ENCODE results near the gene CMC4.
A peak's percentile ranks its signal among the peaks of the same experiment; 100 is the strongest.

Gene CMC4

DNA sequence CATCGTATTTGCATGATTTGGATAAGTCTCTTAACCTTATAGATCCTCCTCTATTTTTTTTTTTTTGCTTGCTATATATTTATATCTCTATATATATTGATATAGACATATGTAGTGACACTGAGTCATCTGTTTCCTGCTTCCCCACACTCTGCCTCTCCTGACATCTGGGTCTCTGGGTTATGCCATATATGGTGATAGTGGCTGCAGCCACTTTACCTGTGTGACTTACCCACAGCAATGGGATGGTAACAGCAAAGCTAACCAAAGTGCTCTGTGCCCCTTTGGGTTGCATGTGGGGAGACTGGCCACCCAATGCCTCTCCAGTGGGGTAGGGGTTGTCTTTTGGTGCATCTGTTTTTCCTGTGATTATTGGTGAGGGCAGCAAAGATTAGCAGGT, 14.5 kb downstream of the CMC4 start:
- no peak for DNase-seq
- intact Hi-C loops (cut with DNase I) = loop anchor here (10.0 kb wide), 1 partner anchor 72 kb away; no protein-coding TSS in a partner anchor

DNA sequence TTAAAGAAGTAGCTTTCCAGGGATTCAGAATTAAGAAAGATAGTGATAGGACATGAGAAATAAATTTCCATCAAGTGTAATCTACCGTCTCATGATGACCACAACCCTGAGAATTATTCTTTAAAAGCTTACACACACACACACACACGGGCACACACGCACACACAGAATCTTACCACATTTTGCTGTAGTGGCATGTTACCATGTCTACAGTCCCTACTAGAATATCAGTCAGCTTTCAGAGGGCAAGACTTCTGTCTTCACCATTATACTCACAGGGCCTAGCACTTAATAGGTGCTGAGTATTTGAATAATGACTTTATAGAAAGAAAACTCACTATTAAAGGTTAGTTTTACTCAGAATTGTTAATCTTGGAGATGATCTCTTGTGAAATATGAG, 15.4 kb downstream of the CMC4 start:
- intact Hi-C loops (cut with DNase I) = loop anchor here (10.0 kb wide), 1 partner anchor 71 kb away; no protein-coding TSS in a partner anchor
- no peak for DNase-seq

DNA sequence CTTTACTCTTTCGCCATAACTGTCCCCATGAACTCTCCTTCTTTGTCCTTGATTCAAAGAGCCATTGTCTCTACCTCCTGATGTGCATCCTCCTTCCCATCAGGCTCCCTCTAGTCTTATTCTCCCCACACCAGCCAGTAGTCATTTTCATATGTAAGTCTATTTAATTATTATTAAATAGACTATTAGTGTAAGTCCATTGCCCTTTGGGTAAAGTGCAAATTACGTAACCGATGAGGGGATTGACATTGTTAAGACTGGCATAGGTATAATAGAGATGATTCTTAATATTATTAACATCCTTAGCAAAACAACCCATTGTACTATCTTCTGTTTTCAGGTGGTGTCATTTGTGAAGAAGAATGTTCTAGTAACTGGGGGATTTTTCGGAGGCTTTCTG, 16.7 kb downstream of the CMC4 start:
- intact Hi-C loops (cut with DNase I) = loop anchor here (10.0 kb wide), 1 partner anchor 69 kb away; no protein-coding TSS in a partner anchor
- DNase-seq = no peak

DNA sequence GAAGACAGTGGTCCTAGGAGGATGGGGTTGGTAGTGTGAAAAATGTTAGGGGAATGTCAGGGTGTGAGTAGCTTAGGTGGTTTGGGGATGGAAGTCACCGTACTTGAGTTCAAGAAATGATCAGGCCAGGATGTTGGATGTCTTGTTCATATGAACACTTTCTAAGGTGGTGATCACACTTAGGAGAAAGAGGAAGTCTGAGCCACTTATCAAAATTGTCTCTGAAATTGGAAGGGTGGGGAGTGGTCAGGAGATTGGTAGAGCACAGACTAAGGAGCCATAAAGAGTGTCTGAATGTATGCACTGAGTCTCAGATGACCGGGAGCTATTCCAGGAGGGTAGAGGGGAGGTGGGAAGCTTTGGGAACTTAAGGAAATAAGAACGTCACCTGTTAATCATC, 17.3 kb downstream of the CMC4 start:
- no peak for DNase-seq
- intact Hi-C loops (cut with DNase I) = loop anchor here (10.0 kb wide), 1 partner anchor 69 kb away; no protein-coding TSS in a partner anchor

DNA sequence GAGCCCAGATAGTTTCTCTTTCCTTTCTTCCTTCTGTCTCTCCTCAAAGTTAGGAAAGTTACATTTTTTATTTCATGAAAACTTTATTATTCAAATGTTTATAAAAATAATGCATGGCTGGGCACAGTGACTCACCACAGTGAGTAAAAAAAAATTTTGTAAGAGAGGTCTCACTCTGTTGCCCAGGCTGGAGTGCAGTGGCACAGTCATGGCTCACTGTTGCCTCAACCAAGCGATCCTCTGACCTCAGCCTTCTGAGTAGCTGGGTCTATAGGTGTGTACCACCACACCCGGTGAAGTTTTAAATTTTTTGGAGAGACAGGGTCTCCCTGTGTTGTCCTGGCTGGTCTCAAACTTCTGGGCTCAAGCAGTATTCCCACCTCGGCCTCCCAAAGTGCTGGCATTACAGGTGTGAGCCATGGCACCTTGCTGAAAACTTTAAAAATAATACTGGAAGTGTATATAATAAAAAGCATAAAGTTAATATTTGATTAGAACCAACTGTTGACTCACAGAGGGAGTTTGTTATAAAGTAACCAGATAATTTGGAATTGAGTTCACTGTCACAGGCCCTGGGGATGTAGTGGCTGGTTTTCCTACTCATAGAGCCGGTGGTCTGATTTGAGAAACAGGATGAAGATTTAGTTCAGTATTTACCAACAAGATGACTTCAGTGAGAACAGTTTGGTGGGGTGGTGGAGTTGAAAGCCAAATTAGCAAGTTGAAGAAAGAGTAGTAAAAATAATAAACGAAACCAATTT, 18.0 kb downstream of the CMC4 start:
- DNase-seq = no peak
- intact Hi-C loops (cut with DNase I) = loop anchor here (10.0 kb wide), 1 partner anchor 68 kb away; no protein-coding TSS in a partner anchor

DNA sequence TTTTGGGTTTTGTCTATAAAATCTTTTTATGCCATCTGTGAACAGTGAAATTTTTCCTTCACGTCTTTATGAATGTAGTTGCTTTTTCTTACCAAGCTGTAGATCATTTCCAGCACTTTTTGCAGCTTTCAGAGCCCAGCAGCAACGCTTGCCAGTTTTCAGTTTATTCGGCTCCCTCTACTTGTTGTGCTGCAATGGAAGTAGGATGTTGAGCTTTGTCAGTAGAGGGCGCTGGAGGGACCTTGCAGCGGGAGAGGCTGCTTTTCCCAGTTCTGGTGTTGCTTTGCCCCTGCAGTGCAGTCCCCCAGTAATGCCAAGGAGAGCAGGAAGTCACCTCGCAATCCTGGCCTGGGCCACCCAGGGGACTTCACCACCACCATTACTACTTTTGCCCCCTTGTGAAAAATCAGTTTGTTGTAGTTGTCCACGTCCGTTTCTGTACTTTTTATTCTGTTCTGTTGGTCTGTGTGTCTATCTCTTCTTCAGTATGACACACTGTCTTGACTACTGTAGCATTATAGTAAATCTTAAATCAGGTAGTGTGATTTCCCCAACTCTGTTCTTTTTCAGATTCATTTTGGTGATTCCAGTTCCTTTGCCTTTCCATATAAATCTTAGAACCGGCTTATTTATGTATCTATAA, 21.8 kb downstream of the CMC4 start:
- intact Hi-C loops (cut with DNase I) = no loop called here
- DNase-seq = peak in 40 of 42 donors; percentile 11 to 80 (median 55)

DNA sequence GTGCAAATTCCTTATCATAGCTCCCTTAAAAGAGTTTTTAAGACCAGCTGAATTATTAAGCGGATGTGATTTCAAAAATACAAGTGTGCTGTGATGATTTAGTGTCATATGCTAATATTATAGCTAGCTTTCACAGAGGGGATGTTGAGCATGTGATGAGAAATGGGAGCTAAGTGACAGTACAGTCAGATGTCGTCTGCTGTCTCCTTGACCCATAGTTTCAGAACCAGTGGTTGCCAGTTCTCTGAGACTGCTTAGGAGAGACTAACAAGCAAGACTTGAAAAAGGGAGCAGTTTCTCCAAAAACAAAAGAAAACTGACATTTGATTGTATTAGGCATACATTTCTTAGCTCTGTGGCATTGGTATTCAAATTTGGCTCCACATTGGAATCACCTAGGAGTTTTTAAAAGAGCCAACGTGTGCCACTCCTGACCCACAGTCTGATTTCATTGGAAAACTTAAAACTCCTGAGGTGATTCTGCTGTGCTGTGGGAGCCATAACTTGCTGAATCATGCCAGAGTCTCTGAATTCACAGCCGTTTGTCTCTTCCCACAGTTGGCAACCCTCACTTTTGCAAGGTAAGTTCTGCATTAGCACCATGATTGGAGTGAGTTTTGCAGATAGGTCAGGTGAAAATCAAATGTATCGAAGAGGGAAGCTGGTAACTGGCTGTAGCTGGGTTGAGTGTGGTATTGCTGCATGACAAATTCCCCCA, 24.0 kb downstream of the CMC4 start:
- intact Hi-C loops (cut with DNase I) = no loop called here
- no peak for DNase-seq

DNA sequence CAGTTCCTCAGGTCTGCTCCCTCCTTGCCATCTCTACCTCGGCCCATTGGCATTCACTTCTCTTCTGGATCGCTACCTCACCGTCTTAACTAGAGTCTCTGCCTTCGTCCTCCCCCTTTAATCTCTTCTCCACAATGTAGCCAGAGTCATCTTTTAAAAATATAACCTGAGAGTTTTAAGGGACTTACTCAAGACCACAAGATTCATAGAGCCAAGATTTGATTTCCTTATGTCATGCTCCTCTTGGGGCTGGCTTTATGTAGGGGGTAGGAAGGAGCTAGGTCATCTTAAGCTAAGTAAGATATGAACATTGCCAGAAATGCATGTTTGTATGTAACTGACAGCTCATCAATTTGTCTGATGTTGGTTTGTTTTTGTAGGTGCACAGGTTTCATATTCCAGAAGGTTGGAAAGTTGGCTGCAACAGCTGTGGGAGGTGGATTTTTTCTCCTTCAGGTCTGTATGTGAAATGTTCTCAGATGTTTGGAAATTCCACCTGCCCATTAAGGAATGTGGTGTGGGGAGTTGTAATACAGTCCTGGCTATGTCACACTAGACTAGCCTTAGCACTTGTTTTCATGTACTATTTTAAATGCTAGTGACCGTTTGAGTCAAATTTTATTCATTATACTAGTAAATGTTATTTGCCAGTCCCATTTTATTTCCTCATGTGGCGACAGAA, 24.7 kb downstream of the CMC4 start:
- intact Hi-C loops (cut with DNase I) = no loop called here
- no peak for DNase-seq

DNA sequence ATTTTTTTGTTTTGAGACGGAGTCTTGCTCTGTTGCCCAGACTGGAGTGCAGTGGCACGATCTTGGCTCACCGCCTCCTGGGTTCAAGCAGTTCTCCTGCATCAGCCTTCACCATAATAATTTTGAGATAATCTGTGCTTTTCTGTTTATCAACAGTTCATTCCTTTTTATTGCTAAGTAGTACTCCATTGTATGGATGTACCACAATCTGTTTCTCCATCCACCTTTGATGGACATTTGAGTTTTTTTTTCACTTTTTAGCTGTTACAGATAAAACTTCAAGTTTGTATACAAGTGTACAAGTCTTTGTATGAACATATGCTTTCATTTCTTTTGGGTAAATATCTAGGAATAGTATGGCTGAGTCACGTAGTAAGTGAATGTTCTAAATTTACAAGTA, 35.2 kb downstream of the CMC4 start:
- intact Hi-C loops (cut with DNase I) = no loop called here
- no peak for DNase-seq

DNA sequence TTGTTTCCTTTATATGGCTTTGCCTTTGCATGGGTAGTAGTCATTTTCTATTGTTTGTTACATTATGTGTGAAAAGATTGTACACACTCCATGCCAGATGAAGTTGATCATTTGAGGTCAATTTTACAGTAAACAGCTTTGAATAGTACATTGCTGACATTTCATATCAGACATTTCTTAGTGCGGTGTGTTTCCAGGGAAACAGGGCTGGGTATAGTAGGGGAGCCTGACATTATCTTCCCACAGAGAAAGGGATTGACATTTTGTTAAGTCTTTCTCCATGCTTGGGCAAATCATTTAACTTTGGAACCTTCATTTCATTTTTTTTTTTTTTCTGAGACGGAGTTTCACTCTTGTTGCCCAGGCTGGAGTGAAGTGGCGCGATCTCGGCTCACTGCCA, 39.3 kb downstream of the CMC4 start:
- peak in 1 of 42 donors; percentile 15 for DNase-seq
- intact Hi-C loops (cut with DNase I) = no loop called here

DNA sequence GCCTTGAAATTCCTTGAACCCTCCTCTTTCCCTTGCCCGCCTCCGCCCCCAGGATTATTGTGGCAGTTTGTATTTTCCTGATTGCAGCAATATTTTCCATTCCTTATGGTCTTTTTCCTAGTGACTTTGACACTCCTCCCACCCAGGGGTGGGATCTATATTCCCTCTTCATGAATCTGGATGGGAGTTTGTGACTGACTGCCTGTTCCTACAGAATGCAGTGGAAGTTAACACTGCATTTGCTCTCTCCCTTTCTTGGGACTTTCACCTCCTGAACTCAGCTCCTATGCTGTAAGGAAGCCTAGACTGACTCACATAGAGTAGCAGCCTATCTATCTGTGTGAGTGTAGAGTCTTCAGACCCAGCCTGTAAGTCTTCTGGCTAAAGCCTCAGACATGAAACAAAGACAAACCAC, 42.1 kb downstream of the CMC4 start:
- intact Hi-C loops (cut with DNase I) = no loop called here
- DNase-seq = no peak

DNA sequence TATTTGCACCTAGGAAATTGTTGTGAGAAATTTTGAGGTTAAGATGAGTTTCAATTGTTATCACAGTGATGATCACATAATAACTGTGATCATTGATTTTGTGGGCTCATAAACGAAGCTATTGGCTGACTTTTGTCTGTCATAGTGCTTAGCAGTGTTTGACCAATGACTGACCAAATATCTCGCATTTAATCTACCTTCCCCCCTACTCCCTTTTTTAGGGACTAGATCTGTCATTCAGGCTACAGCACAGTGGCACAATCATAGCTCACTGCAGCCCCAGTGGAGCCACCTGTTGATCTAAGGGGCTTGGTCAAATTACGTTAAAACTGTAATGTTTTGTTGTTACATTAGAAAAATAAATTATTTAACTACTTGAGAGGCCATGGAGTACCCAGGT, 42.8 kb downstream of the CMC4 start:
- no peak for DNase-seq
- intact Hi-C loops (cut with DNase I) = no loop called here

DNA sequence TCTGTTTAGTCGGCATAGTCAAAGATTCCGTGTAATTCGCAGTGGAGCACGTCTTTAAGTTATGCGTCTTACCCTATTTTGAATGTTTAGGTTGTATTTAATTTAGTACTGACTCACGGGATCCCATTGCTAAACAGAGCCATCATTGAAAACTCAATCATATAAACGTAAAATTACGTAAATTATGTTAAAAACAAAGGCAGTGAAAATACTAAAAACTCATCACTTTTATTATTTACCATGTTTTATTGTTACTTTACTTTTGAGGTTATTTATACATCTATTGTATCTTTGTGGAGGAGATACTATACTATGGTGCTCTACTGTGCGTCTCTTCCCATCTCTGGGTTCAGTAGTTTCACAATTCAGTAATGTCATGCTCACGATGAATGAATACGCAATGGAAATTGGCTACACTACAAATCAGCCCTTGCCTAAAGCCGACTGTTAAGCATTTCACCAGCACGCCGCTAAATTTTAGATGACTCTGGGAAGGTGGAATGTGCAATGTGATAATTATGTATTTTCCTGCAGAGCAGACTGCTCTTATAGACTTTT, 43.3 kb downstream of the CMC4 start:
- DNase-seq = peak in 1 of 42 donors; percentile 36
- intact Hi-C loops (cut with DNase I) = no loop called here

DNA sequence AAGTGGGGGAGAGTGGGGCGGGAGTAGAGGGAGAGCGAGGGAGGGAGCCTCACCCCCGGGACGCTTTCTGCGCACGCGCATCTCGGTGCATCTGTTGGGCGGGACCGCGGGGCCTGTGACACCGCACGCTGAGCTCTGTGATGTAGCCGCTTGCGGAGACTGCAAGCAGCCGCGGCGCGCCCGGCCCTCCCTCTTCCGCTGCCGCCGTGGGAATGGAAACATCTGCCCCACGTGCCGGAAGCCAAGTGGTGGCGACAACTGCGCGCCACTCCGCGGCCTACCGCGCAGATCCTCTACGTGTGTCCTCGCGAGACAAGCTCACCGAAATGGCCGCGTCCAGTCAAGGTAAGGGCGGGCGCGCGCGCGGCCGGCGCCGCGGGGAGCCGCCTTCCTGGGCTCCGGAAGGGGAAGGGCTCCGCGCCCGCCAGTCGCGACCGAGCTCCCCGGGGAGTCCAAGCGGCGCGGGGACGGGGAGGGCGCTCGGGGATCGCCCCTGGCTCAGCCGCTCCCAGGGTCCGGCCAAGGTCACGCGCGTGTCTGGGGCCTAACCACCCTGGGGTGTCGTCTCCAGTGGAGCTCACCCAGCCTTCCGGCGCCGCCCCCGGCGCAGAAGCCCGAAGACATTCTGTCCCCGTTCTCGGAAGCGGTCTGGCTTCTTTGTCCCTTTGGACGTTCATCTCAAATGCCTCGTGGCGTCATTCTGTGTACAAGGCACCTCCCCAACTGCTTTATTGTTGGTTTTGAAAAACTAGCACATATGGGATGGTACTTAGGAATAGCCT, 44.0 kb downstream of the CMC4 start, which contains the start of gene FUNDC2:
Gene FUNDC2, plus strand, starts transcription at position 118 of the 782 bp plus-strand sequence. Its CDS starts 95 bp downstream, at position 213.
- DNase-seq = peak; percentile 81 to 95 (median 91)
- intact Hi-C loops (cut with DNase I) = no loop called here

DNA sequence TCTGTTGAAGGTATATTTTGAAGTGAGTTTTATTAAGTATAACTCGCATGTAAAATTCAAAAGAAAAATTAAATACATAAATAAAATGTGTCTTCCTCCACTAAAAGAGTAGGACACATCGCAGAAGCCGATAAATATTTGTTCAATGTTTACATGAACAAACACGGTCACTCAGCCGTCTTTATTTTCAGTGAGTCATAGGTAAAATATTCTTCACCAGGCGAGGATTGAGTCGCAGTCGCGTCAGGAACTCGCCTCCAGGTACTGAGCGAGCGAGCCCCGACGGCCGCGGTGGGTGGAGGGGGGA, 44.6 kb downstream of the CMC4 start:
- DNase-seq = no peak
- intact Hi-C loops (cut with DNase I) = no loop called here

DNA sequence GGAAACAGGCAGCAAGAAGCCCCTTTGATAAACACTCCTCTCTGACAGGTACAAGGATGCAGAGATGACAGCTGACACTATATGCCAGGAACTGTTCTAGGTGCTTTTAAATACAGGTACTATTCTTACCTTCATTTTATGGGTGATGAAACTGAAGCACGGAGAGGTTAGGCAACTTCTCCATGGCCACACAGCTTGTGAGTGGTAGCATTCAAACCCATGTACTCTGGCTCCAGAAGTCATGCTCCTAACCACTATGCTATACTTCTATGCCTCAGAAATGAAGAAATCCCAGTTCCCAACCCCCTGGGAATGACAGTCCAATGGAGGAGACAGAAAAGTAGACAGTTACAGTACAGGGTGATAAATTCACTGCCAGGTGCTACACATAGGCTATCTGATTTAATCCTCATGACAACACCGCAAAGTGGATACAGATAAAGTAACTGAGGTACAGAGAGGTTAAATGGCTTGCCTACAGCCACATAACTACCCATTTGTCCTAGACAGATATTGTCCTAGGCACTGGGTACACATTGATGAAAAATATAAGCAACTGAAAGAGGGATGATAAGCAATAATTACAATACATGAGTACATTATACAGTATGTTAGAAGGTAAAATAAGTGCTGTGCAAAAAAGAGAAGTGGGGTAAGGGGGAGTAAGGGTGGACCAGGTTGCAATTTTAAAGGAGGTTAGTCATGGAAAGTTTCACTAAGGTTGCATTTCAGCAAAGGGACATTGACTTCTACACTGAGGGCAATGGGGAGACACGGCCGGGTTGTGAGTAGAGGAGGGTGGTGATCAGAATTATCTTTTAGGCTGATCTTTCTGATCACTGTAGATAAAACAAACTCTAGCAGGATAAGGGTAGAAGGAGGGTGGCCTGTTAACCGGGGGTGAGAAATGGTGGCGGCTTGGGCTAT, 46.8 kb downstream of the CMC4 start:
- intact Hi-C loops (cut with DNase I) = no loop called here
- no peak for DNase-seq

DNA sequence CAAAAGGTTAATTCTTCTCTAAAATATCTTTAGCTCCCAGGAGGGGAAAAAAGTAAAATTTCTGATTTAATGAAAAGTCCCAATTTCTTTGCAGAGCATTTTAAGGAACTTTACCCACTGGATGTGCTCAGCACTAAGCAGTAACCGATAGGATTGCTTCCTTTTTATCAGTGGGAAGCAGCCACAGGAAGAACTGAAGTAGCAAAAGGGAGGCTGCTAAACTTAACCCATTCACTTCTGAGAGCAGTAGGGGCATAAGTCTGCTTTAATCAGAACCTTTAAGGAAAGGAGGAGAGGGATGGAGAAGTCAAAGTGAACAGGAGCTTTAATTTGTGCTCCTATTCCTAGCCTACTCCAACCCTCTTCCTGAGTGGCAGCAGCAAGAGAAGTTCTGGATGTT, 48.4 kb downstream of the CMC4 start, which contains the start of gene F8:
Gene F8, minus strand, starts transcription at position 139 of the 400 bp plus-strand sequence. CDS start 171 bp downstream, outside the sequence.
- no peak for DNase-seq
- intact Hi-C loops (cut with DNase I) = no loop called here

Data from head of caudate nucleus (tissue), 42 donors.